DND-41 (cell line): Measurements from ENCODE around the gene SLC12A4.
A peak's percentile ranks its signal among the peaks of the same experiment; 100 is the strongest.

Experiments
- ATAC-seq: fragments of 200-7000 bp; cut with Tn5 transposase; 3 replicates; pipeline ENCODE4 v1.9.1; 2021; ENCODE audit warnings: low read depth; ENCODE audit not compliant: insufficient read depth
- DNase-seq: peaks from one replicate; pipeline ENCODE4 v3.0.0-alpha.2; 2020
- H2AFZ ChIP-seq: 2 replicates; pipeline ENCODE4 v1.6.0; 2012; ENCODE audit warnings: low read depth, low read length
- H3K27ac ChIP-seq: 2 replicates; pipeline ENCODE4 v1.5.1; 2012; ENCODE audit warnings: low read length, inconsistent platforms
- H3K27me3 ChIP-seq: fragments of 200-600 bp; sonication (generic); 2 replicates; pipeline ENCODE4 v1.6.0; 2012; ENCODE audit warnings: low read length, mild to moderate bottlenecking, inconsistent platforms; ENCODE audit not compliant: insufficient read depth, poor library complexity
- H3K36me3 ChIP-seq: 2 replicates; pipeline ENCODE4 v1.5.1; 2012; ENCODE audit warnings: low read length, inconsistent platforms; ENCODE audit not compliant: insufficient read depth
- H3K4me1 ChIP-seq: 2 replicates; pipeline ENCODE4 v1.5.1; 2012; ENCODE audit warnings: mild to moderate bottlenecking, low read length; ENCODE audit not compliant: insufficient read depth
- H3K4me2 ChIP-seq: 2 replicates; pipeline ENCODE4 v1.6.0; 2012; ENCODE audit warnings: mild to moderate bottlenecking, moderate library complexity, low read length, inconsistent platforms; ENCODE audit not compliant: insufficient read depth
- H3K4me3 ChIP-seq, 2 experiments: fragments of 200-600 bp in 1 of 2; shearing (Covaris generic) in 1 of 2; 2 replicates each; pipeline ENCODE4 v1.5.1; 2012 to 2016; ENCODE audit warnings: inconsistent platforms in 2 of 2, low read length in 2 of 2, mild to moderate bottlenecking in 2 of 2, low read depth in 1 of 2, moderate library complexity in 1 of 2
- H3K79me2 ChIP-seq: 2 replicates; pipeline ENCODE4 v1.6.0; 2012; ENCODE audit warnings: low read length, inconsistent platforms; ENCODE audit not compliant: insufficient read depth
- H3K9ac ChIP-seq: 2 replicates; pipeline ENCODE4 v1.6.0; 2012; ENCODE audit warnings: low read depth, mild to moderate bottlenecking, inconsistent platforms, low read length, moderate library complexity
- H3K9me3 ChIP-seq: 2 replicates; pipeline ENCODE4 v1.5.1; 2012; ENCODE audit warnings: low read length, moderate library complexity, mild to moderate bottlenecking, inconsistent platforms; ENCODE audit not compliant: insufficient read depth, severe bottlenecking
- H4K20me1 ChIP-seq: 2 replicates; pipeline ENCODE4 v1.6.0; 2012; ENCODE audit warnings: low read length; ENCODE audit not compliant: insufficient read depth
- CTCF ChIP-seq: IDR thresholded peaks from 2 replicates; pipeline ENCODE4 v1.5.1; 2012; ENCODE audit warnings: borderline replicate concordance, low read length, moderate library complexity, mild to moderate bottlenecking; ENCODE audit not compliant: poor library complexity, severe bottlenecking; ENCODE audit errors: extremely low read depth
- EZH2 ChIP-seq: IDR thresholded peaks from 3 replicates; pipeline ENCODE4 v1.6.1; 2012; ENCODE audit warnings: borderline replicate concordance, low read depth, mild to moderate bottlenecking, moderate library complexity, low read length, inconsistent platforms; ENCODE audit not compliant: severe bottlenecking

Gene SLC12A4

GRCh38 chr16:67919622-67920221 lies 48.7 kb downstream of the SLC12A4 start:
- H3K79me2 ChIP-seq, result peaks cover 39% of the 10 kb centered on the region
- H3K27me3 ChIP-seq, result no peaks in the 10 kb centered on the region
- H3K4me3 ChIP-seq, result no peak overlapping the region
- TF ChIP-seq CTCF (peak; percentile 34), EZH2 (no peak)
- 0 out of 2 replicates have a peak overlapping the region, but pooled peaks have one; percentile 24 for H3K27ac ChIP-seq
- peaks cover 52% of the 10 kb centered on the region for H4K20me1 ChIP-seq
- peaks cover 59% of the 10 kb centered on the region for H3K36me3 ChIP-seq
- H3K4me2 ChIP-seq, result no peak overlapping the region
- H3K4me1 ChIP-seq, result no peaks in the 10 kb centered on the region
- ATAC-seq (0 out of 3 replicates have a peak, but pooled peaks have one; percentile 41), DNase-seq (no peak)
- no peak overlapping the region for H2AFZ ChIP-seq
- H3K9me3 ChIP-seq, result no peaks in the 10 kb centered on the region
- H3K9ac ChIP-seq, result no peak overlapping the region

- ATAC-seq, result no peak
- Histone ChIP-seq H3K4me1 (no peaks in the 10 kb centered on the region), H4K20me1 (peaks cover 38% of the 10 kb centered on the region), H3K36me3 (peaks cover 48% of the 10 kb centered on the region), H3K9me3 (no peaks in the 10 kb centered on the region), H3K27me3 (no peaks in the 10 kb centered on the region), H3K79me2 (peaks cover 36% of the 10 kb centered on the region), H3K9ac (no peak overlapping the region), H3K4me2 (no peak overlapping the region), H3K27ac (no peak overlapping the region; the same call in 1 of the 2 replicates), H2AFZ (no peak overlapping the region), H3K4me3 (no peak overlapping the region)
- TF ChIP-seq EZH2, result no peak
- no peak for DNase-seq
Measured at GRCh38 chr16:67917852-67918236, 50.6 kb downstream of the SLC12A4 start.

GRCh38 chr16:67917140-67917851 lies 51.1 kb downstream of the SLC12A4 start:
- Histone ChIP-seq H3K4me1 (no peaks in the 10 kb centered on the region), H4K20me1 (peaks cover 38% of the 10 kb centered on the region), H3K9me3 (no peaks in the 10 kb centered on the region), H3K79me2 (peaks cover 33% of the 10 kb centered on the region), H2AFZ (no peak overlapping the region), H3K27me3 (no peaks in the 10 kb centered on the region), H3K4me3 (no peak overlapping the region), H3K27ac (no peak overlapping the region; the same call in 1 of the 2 replicates), H3K9ac (no peak overlapping the region), H3K4me2 (no peak overlapping the region), H3K36me3 (peaks cover 49% of the 10 kb centered on the region)
- no peak for ATAC-seq
- TF ChIP-seq CTCF, result no peak
- TF ChIP-seq EZH2, result no peak
- DNase-seq, result no peak
